K562 treated with DMSO at 1 percent for 48 hours (cell line): ENCODE results near the gene INCENP. TPM values are rescaled to one million over a fixed set of nuclear protein-coding genes. Genes with fewer than 3 reads are reported as not detected.

Experiments
- total RNA-seq: library from RNA; unstranded; fragments of 300-600 nt; gene quantifications from 2 replicates; pipeline ENCODE4 v1.2.3, GENCODE V29; 2022; ENCODE audit warnings: low replicate concordance; ENCODE audit errors: extremely low read depth

Gene INCENP
- total RNA-seq: not detected in 2 replicates

GRCh38 chr11:62123669-62124185, at the start of gene INCENP:
TSS of gene INCENP (plus strand) at chr11:62124011. CDS start at chr11:62128162, 4,151 bp downstream.

GRCh38 chr11:62190011-62190410, 66.2 kb downstream of the INCENP start, which contains the start of gene SCGB1D1:
TSS of gene SCGB1D1 (plus strand) at chr11:62190216. CDS start at chr11:62190285, 69 bp downstream.

Other genes with a start within 250 kb of the INCENP start
- not detected in 2 replicates for gene FADS3, start 232.5 kb upstream of the INCENP start, total RNA-seq
- gene RAB3IL1, start 206.4 kb upstream of the INCENP start, total RNA-seq: not detected in 2 replicates
- gene BEST1, start 173.7 kb upstream of the INCENP start, total RNA-seq: not detected in 2 replicates
- 6,011 and 10,945 TPM in 2 replicates for gene FTH1, start 156.4 kb upstream of the INCENP start, total RNA-seq
- not detected in 2 replicates for gene SCGB1D1, start 66.2 kb downstream of the INCENP start, total RNA-seq
- gene SCGB2A1, start 84.7 kb downstream of the INCENP start, total RNA-seq: not detected in 2 replicates
- gene SCGB1D2, start 118.2 kb downstream of the INCENP start, total RNA-seq: not detected in 2 replicates
- gene SCGB2A2, start 146.1 kb downstream of the INCENP start, total RNA-seq: not detected in 2 replicates
- gene SCGB1D4, start 175.1 kb downstream of the INCENP start, total RNA-seq: not detected in 2 replicates
- not detected in 2 replicates for gene ASRGL1, start 213.4 kb downstream of the INCENP start, total RNA-seq